ENCODE measurements around the gene CABP1. TPM values are rescaled to one million over a fixed set of nuclear protein-coding genes. Genes with fewer than 3 reads are reported as not detected.

Gene CABP1
- total and polyA plus RNA-seq, 2 of the 13 experiments (the other 11 are each of a cell fraction or from before 2014, with no cell fraction given): not detected

DNA sequence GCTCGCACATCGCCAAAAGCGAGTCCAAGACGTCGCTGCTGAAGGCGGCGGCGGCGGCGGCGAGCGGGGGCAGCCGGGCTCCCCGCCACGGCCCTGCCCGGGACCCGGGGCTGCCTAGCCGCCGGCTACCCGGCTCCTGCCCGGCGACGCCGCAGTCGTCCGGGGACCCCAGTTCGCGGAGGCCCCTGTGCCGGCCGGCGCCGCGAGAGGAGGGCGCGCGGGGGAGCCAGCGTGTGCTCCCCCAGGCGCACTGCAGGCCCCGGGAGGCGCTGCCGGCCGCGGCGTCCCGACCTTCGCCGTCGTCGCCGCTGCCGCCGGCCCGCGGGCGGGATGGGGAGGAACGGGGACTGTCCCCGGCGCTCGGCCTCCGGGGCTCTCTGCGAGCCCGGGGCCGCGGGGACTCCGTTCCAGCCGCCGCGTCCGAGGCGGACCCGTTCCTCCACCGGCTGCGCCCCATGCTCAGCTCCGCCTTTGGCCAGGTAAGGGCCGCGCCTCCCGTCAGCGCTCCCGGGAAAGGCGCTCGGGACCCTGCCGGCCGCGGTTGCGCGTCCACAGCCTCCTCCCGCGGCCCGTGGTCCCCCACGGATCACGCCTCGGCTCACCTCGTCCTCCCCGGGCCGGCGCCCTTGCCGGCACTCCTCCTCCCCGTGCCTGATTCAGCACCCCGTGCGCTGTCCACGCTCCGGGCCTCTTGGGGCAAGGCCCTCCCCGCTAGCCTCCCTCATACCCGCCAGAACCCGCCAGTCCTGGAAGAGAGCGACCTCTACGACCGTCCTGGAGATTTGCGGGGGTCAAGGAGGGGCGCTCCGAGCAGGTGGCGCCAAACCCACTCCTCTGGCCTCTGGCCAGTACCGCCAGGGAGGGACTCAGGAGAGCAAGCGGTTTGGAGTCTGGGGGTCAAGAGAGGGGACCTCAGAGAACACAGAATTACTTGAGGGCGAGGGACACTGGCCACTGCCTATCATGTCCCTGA lies 721 bp downstream of the CABP1 start (continued):
- TF ChIP-seq ZNF552 (CRISPR knock-in tag; IDR thresholded peaks at IDR 0.05; ENCODE audit: borderline replicate concordance): no peak
- TF ChIP-seq KDM6A (CRISPR knock-in tag; IDR thresholded peaks at IDR 0.05; ENCODE audit: low read depth): no peak
- no peak for TF ChIP-seq MIXL1 (CRISPR knock-in tag; IDR thresholded peaks at IDR 0.05)
- TF ChIP-seq, protein P1, sequence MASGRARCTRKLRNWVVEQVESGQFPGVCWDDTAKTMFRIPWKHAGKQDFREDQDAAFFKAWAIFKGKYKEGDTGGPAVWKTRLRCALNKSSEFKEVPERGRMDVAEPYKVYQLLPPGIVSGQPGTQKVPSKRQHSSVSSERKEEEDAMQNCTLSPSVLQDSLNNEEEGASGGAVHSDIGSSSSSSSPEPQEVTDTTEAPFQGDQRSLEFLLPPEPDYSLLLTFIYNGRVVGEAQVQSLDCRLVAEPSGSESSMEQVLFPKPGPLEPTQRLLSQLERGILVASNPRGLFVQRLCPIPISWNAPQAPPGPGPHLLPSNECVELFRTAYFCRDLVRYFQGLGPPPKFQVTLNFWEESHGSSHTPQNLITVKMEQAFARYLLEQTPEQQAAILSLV (CRISPR knock-in tag; IDR thresholded peaks at IDR 0.05; ENCODE audit: borderline replicate concordance): peak; percentile 65; the same call in 1 of the 2 replicates
- no peak for TF ChIP-seq ZNF562 (CRISPR knock-in tag; IDR thresholded peaks at IDR 0.05; ENCODE audit: borderline replicate concordance)
- no peak for TF ChIP-seq ATRX (CRISPR knock-in tag; IDR thresholded peaks at IDR 0.05; ENCODE audit: borderline replicate concordance)
- TF ChIP-seq ZNF3 (CRISPR knock-in tag; IDR thresholded peaks at IDR 0.05): no peak
- no peak for TF ChIP-seq JARID2 (CRISPR knock-in tag; IDR thresholded peaks at IDR 0.05; ENCODE audit: insufficient replicate concordance)
- no peak for TF ChIP-seq ZFP36L1 (CRISPR knock-in tag; IDR thresholded peaks at IDR 0.05)
- TF ChIP-seq, protein P2, sequence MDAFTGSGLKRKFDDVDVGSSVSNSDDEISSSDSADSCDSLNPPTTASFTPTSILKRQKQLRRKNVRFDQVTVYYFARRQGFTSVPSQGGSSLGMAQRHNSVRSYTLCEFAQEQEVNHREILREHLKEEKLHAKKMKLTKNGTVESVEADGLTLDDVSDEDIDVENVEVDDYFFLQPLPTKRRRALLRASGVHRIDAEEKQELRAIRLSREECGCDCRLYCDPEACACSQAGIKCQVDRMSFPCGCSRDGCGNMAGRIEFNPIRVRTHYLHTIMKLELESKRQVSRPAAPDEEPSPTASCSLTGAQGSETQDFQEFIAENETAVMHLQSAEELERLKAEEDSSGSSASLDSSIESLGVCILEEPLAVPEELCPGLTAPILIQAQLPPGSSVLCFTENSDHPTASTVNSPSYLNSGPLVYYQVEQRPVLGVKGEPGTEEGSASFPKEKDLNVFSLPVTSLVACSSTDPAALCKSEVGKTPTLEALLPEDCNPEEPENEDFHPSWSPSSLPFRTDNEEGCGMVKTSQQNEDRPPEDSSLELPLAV (CRISPR knock-in tag; conservative IDR thresholded peaks at IDR 0.05; ENCODE audit: low read depth): no peak
- no peak for TF ChIP-seq MTF1 (CRISPR knock-in tag; IDR thresholded peaks at IDR 0.05)
- TF ChIP-seq MBD4 (IDR thresholded peaks at IDR 0.05; ENCODE audit: borderline replicate concordance, low read length): no peak
- no peak for TF ChIP-seq SRSF9 (IDR thresholded peaks at IDR 0.05; ENCODE audit: borderline replicate concordance, insufficient read depth, low read depth, low read length, poor library complexity, severe bottlenecking)
- no peak for TF ChIP-seq ZSCAN31 (CRISPR knock-in tag; IDR thresholded peaks at IDR 0.05; ENCODE audit: low read depth)
- no peak for TF ChIP-seq ZNF546 (CRISPR knock-in tag; conservative IDR thresholded peaks at IDR 0.05)
- no peak for TF ChIP-seq ZNF138 (CRISPR knock-in tag; IDR thresholded peaks at IDR 0.05; ENCODE audit: low read depth)
- no peak for TF ChIP-seq GABPA (IDR thresholded peaks at IDR 0.05; ENCODE audit: low read depth, low read length)
- no peak for TF ChIP-seq GABPA (CRISPR knock-in tag; IDR thresholded peaks at IDR 0.05; ENCODE audit: low read depth)
- TF ChIP-seq, protein P3, sequence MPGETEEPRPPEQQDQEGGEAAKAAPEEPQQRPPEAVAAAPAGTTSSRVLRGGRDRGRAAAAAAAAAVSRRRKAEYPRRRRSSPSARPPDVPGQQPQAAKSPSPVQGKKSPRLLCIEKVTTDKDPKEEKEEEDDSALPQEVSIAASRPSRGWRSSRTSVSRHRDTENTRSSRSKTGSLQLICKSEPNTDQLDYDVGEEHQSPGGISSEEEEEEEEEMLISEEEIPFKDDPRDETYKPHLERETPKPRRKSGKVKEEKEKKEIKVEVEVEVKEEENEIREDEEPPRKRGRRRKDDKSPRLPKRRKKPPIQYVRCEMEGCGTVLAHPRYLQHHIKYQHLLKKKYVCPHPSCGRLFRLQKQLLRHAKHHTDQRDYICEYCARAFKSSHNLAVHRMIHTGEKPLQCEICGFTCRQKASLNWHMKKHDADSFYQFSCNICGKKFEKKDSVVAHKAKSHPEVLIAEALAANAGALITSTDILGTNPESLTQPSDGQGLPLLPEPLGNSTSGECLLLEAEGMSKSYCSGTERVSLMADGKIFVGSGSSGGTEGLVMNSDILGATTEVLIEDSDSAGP (CRISPR knock-in tag; IDR thresholded peaks at IDR 0.05; ENCODE audit: borderline replicate concordance): no peak
- no peak for TF ChIP-seq ZKSCAN8 (CRISPR knock-in tag; IDR thresholded peaks at IDR 0.05; ENCODE audit: borderline replicate concordance)
- no peak for TF ChIP-seq TBX3 (IDR thresholded peaks at IDR 0.05; ENCODE audit: borderline replicate concordance)
- TF ChIP-seq ZFP90 (CRISPR knock-in tag; IDR thresholded peaks at IDR 0.05; ENCODE audit: borderline replicate concordance): no peak
- TF ChIP-seq ZZZ3 (CRISPR knock-in tag; IDR thresholded peaks at IDR 0.05; ENCODE audit: borderline replicate concordance): no peak
- TF ChIP-seq CHD4 (IDR thresholded peaks at IDR 0.05; ENCODE audit: borderline replicate concordance, low read length): no peak
